Neuronal stem cell (in vitro differentiated cells): ENCODE results near the gene FCHSD2.
A peak's percentile ranks its signal among the peaks of the same experiment; 100 is the strongest.

Experiments used
- DNase-seq: peaks from one replicate; pipeline ENCODE4 v3.0.0-alpha.2; 2013; ENCODE audit warnings: low spot score
- H2AFZ ChIP-seq: one replicate; pipeline ENCODE4 v1.6.1; 2013; ENCODE audit warnings: mild to moderate bottlenecking, low read length, inconsistent platforms
- H2AK5ac ChIP-seq: 2 replicates; pipeline ENCODE4 v1.6.1; 2013; ENCODE audit warnings: low read depth, mild to moderate bottlenecking, inconsistent platforms, low read length, moderate library complexity, mixed read lengths
- H2BK120ac ChIP-seq: 2 replicates; pipeline ENCODE4 v1.6.1; 2013; ENCODE audit warnings: low read depth, mild to moderate bottlenecking, inconsistent platforms, low read length, moderate library complexity, mixed read lengths
- H2BK12ac ChIP-seq: one replicate; pipeline ENCODE4 v1.6.1; 2013; ENCODE audit warnings: low read length, inconsistent platforms
- H2BK15ac ChIP-seq: 2 replicates; pipeline ENCODE4 v1.6.1; 2013; ENCODE audit warnings: mild to moderate bottlenecking, low read length, inconsistent platforms, mixed read lengths
- H2BK5ac ChIP-seq: one replicate; pipeline ENCODE4 v1.6.1; 2013; ENCODE audit warnings: inconsistent platforms, mild to moderate bottlenecking, low read length, moderate library complexity
- H3K14ac ChIP-seq: one replicate; pipeline ENCODE4 v1.6.1; 2013; ENCODE audit warnings: low read length, inconsistent platforms
- H3K18ac ChIP-seq: 2 replicates; pipeline ENCODE4 v1.6.1; 2013; ENCODE audit warnings: low read length, inconsistent platforms
- H3K23ac ChIP-seq: 2 replicates; pipeline ENCODE4 v1.6.1; 2013; ENCODE audit warnings: low read depth, mild to moderate bottlenecking, mixed read lengths, low read length, inconsistent platforms; ENCODE audit not compliant: poor library complexity
- H3K27ac ChIP-seq: replicated peaks from 3 replicates; pipeline ENCODE4 v1.5.1; 2013; ENCODE audit warnings: low read length, inconsistent platforms
- H3K27me3 ChIP-seq, 3 experiments: 2 replicates each; pipeline ENCODE4 v1.6.1; 2013; ENCODE audit warnings: low read length in 3 of 3, mild to moderate bottlenecking in 2 of 3, inconsistent platforms in 1 of 3, low read depth in 1 of 3, mixed read lengths in 1 of 3, moderate library complexity in 1 of 3; ENCODE audit not compliant: control insufficient read depth in 3 of 3, insufficient read depth in 3 of 3
- H3K36me3 ChIP-seq, 2 donors: replicated peaks in 1 of 2; 2 replicates each; pipeline ENCODE4 v1.6.1; 2013; ENCODE audit warnings: low read length in 2 of 2; ENCODE audit not compliant: control insufficient read depth in 2 of 2, insufficient read depth in 2 of 2
- H3K4ac ChIP-seq: 2 replicates; pipeline ENCODE4 v1.6.1; 2013; ENCODE audit warnings: inconsistent platforms, mild to moderate bottlenecking, low read length, moderate library complexity
- H3K4me1 ChIP-seq, 2 donors: 1 replicate in 1 of 2; 2 replicates in 1 of 2; pipeline ENCODE4 v1.6.1; 2013; ENCODE audit warnings: low read length in 2 of 2, low read depth in 1 of 2; ENCODE audit not compliant: control insufficient read depth in 2 of 2, insufficient read depth in 1 of 2
- H3K4me2 ChIP-seq: one replicate; pipeline ENCODE4 v1.6.1; 2013; ENCODE audit warnings: mild to moderate bottlenecking, low read length, inconsistent platforms; ENCODE audit not compliant: insufficient read depth, poor library complexity, severe bottlenecking
- H3K4me3 ChIP-seq, 2 donors: 2 replicates each; pipeline ENCODE4 v1.5.1; 2013; ENCODE audit warnings: low read length in 2 of 2, mild to moderate bottlenecking in 2 of 2, inconsistent platforms in 1 of 2, moderate library complexity in 1 of 2
- H3K79me1 ChIP-seq: one replicate; pipeline ENCODE4 v1.6.1; 2013; ENCODE audit warnings: low read depth, mild to moderate bottlenecking, inconsistent platforms, low read length, moderate library complexity
- H3K9ac ChIP-seq: one replicate; pipeline ENCODE4 v1.6.1; 2013; ENCODE audit warnings: mild to moderate bottlenecking, low read depth, low read length, inconsistent platforms; ENCODE audit not compliant: poor library complexity
- H3K9me3 ChIP-seq, 2 donors: replicated peaks in 1 of 2; 2 replicates each; pipeline versions ENCODE3 to v1.6.1; 2013; ENCODE audit warnings: low read length in 2 of 2, mild to moderate bottlenecking in 2 of 2, inconsistent platforms in 1 of 2, low read depth in 1 of 2, mixed read lengths in 1 of 2, moderate library complexity in 1 of 2; ENCODE audit not compliant: control insufficient read depth in 2 of 2, insufficient read depth in 1 of 2
- H4K8ac ChIP-seq: one replicate; pipeline ENCODE4 v1.6.1; 2013; ENCODE audit warnings: low read depth, mild to moderate bottlenecking, inconsistent platforms, low read length, moderate library complexity
- H4K91ac ChIP-seq: one replicate; pipeline ENCODE4 v1.6.1; 2013; ENCODE audit warnings: low read length, low read depth, mild to moderate bottlenecking, inconsistent platforms; ENCODE audit not compliant: poor library complexity
- WGBS, 2 donors: extraction: QIAGEN DNeasy Blood & Tissue Kit; methylation state at CpG; one replicate each; pipeline ENCODE4 v1.1.7; 2013; ENCODE audit warnings: missing lambda C conversion rate in 2 of 2, mixed read lengths in 1 of 2; ENCODE audit not compliant: insufficient read length in 2 of 2, insufficient replicate concordance in 1 of 2; ENCODE audit errors: extremely low coverage in 2 of 2; 5-methylcytosine and 5-hydroxymethylcytosine counted together

The FCHSD2 gene

GRCh38 chr11:72829884-72830533 is 312.1 kb downstream of the FCHSD2 start:
- no peaks in the 10 kb centered on the region for H3K9me3 ChIP-seq
- H3K36me3 ChIP-seq = peaks cover 2 to 7% of the 10 kb centered on the region in 2 donors
- H3K27me3 ChIP-seq = no peaks in the 10 kb centered on the region
- no peaks in the 10 kb centered on the region for H3K79me1 ChIP-seq
- DNase-seq = no peak
- no peak overlapping the region for H4K91ac ChIP-seq
- H4K8ac ChIP-seq = no peak overlapping the region
- H2AFZ ChIP-seq = no peak overlapping the region
- no peak overlapping the region for H2BK120ac ChIP-seq
- H3K4me1 ChIP-seq = peaks cover 5 to 6% of the 10 kb centered on the region in 2 donors
- H3K4me3 ChIP-seq = no peak overlapping the region
- no peak overlapping the region for H2BK12ac ChIP-seq
- H3K9ac ChIP-seq = peak overlapping the region; percentile 14
- H2BK15ac ChIP-seq = no peak overlapping the region
- H3K18ac ChIP-seq = no peak overlapping the region
- no peak overlapping the region for H2AK5ac ChIP-seq
- no peak overlapping the region for H3K4me2 ChIP-seq
- no peak overlapping the region for H3K27ac ChIP-seq
- no peak overlapping the region for H2BK5ac ChIP-seq
- no CpG with 5 or more reads among the region's 5 CpGs for WGBS, 2 donors
- no peak overlapping the region for H3K23ac ChIP-seq
- H3K14ac ChIP-seq = no peak overlapping the region
- H3K4ac ChIP-seq = no peak overlapping the region

- Histone ChIP-seq H3K4me1 (peaks cover 5 to 6% of the 10 kb centered on the region in 2 donors), H2BK15ac (no peak overlapping the region), H3K14ac (no peak overlapping the region), H2AFZ (no peak overlapping the region), H3K4me3 (no peak overlapping the region), H3K27me3 (no peaks in the 10 kb centered on the region), H2BK120ac (no peak overlapping the region), H3K18ac (no peak overlapping the region), H3K27ac (no peak overlapping the region), H2AK5ac (no peak overlapping the region), H2BK5ac (no peak overlapping the region), H3K9me3 (no peaks in the 10 kb centered on the region), H2BK12ac (no peak overlapping the region), H3K4ac (no peak overlapping the region), H3K4me2 (no peak overlapping the region), H3K23ac (no peak overlapping the region), H3K9ac (no peak overlapping the region), H3K36me3 (peaks cover 2 to 4% of the 10 kb centered on the region in 2 donors), H4K8ac (peak overlapping the region; percentile 86), H4K91ac (no peak overlapping the region), H3K79me1 (no peaks in the 10 kb centered on the region)
- DNase-seq = no peak
- WGBS, 2 donors = no CpG with 5 or more reads among the region's 13 CpGs
Measured at GRCh38 chr11:72829178-72829577, 312.9 kb downstream of the FCHSD2 start.

- H2AK5ac ChIP-seq = no peak overlapping the region
- no peak overlapping the region for H3K14ac ChIP-seq
- no peak overlapping the region for H2BK5ac ChIP-seq
- H4K91ac ChIP-seq = no peak overlapping the region
- peaks cover 5 to 6% of the 10 kb centered on the region in 2 donors for H3K4me1 ChIP-seq
- H2BK120ac ChIP-seq = no peak overlapping the region
- no peak overlapping the region for H3K4ac ChIP-seq
- H3K27ac ChIP-seq = no peak overlapping the region
- DNase-seq = no peak
- H2BK15ac ChIP-seq = no peak overlapping the region
- no peak overlapping the region for H2AFZ ChIP-seq
- no CpG with 5 or more reads among the region's 7 CpGs for WGBS, 2 donors
- H3K18ac ChIP-seq = no peak overlapping the region
- no peak overlapping the region for H3K9ac ChIP-seq
- H3K4me3 ChIP-seq = no peak overlapping the region
- no peak overlapping the region for H2BK12ac ChIP-seq
- H3K36me3 ChIP-seq = peaks cover 2 to 4% of the 10 kb centered on the region in 2 donors
- H3K9me3 ChIP-seq = no peaks in the 10 kb centered on the region
- H3K79me1 ChIP-seq = no peaks in the 10 kb centered on the region
- H4K8ac ChIP-seq = peak overlapping the region; percentile 86
- H3K27me3 ChIP-seq = no peaks in the 10 kb centered on the region
- peak overlapping the region; percentile 76 for H3K23ac ChIP-seq
- H3K4me2 ChIP-seq = no peak overlapping the region
Measured at GRCh38 chr11:72828692-72829101, 313.4 kb downstream of the FCHSD2 start.

- H3K23ac ChIP-seq = peak overlapping the region; percentile 76
- no peak overlapping the region for H4K91ac ChIP-seq
- no peak overlapping the region for H3K4me3 ChIP-seq
- H2BK120ac ChIP-seq = no peak overlapping the region
- no peak overlapping the region for H2BK12ac ChIP-seq
- H2BK5ac ChIP-seq = no peak overlapping the region
- H3K27me3 ChIP-seq = no peaks in the 10 kb centered on the region
- no peak for DNase-seq
- H3K18ac ChIP-seq = no peak overlapping the region
- H3K36me3 ChIP-seq = peaks cover 2 to 4% of the 10 kb centered on the region in 2 donors
- no peak overlapping the region for H3K4me2 ChIP-seq
- H3K14ac ChIP-seq = peak overlapping the region; percentile 0
- WGBS, 2 donors = no CpG with 5 or more reads among the region's 11 CpGs
- peaks cover 5 to 6% of the 10 kb centered on the region in 2 donors for H3K4me1 ChIP-seq
- no peak overlapping the region for H2BK15ac ChIP-seq
- no peak overlapping the region for H3K9ac ChIP-seq
- no peaks in the 10 kb centered on the region for H3K9me3 ChIP-seq
- no peaks in the 10 kb centered on the region for H3K79me1 ChIP-seq
- no peak overlapping the region for H2AFZ ChIP-seq
- no peak overlapping the region for H2AK5ac ChIP-seq
- H3K27ac ChIP-seq = no peak overlapping the region
- no peak overlapping the region for H4K8ac ChIP-seq
- no peak overlapping the region for H3K4ac ChIP-seq
Measured at GRCh38 chr11:72828081-72828567, 314.0 kb downstream of the FCHSD2 start.
